ENCODE data around the gene COG6.

COG6 gene

GRCh38 chr13:39682788-39683187 lies 27.3 kb downstream of the COG6 start:
- Histone ChIP-seq H3K36me3 (ENCODE audit: insufficient read depth, low read depth, low read length) (peaks cover 21% of the 10 kb centered on the region), H3K27ac (ENCODE audit: low read length) (no peak overlapping the region), H3K27me3 (ENCODE audit: insufficient read depth, low read length) (no peaks in the 10 kb centered on the region), H3K9ac (ENCODE audit: low read depth, low read length) (no peak overlapping the region), H3K9me3 (ENCODE audit: insufficient read depth, low read depth, low read length) (no peaks in the 10 kb centered on the region), H3K4me1 (ENCODE audit: insufficient read depth, low read length) (no peaks in the 10 kb centered on the region), H3K4me3 (ENCODE audit: low read length) (no peak overlapping the region)

- no peaks in the 10 kb centered on the region for H3K4me1 ChIP-seq (ENCODE audit: insufficient read depth, low read length)
- H3K27ac ChIP-seq (ENCODE audit: low read length): no peak overlapping the region
- no peak overlapping the region for H3K4me3 ChIP-seq (ENCODE audit: low read length)
- no peak overlapping the region for H3K9ac ChIP-seq (ENCODE audit: low read depth, low read length)
- H3K9me3 ChIP-seq (ENCODE audit: insufficient read depth, low read depth, low read length): no peaks in the 10 kb centered on the region
- peaks cover 18% of the 10 kb centered on the region for H3K36me3 ChIP-seq (ENCODE audit: insufficient read depth, low read depth, low read length)
- H3K27me3 ChIP-seq (ENCODE audit: insufficient read depth, low read length): no peaks in the 10 kb centered on the region
Observed at GRCh38 chr13:39684531-39685137, 29.2 kb downstream of the COG6 start.

GRCh38 chr13:39685652-39686051 lies 30.2 kb downstream of the COG6 start:
- Histone ChIP-seq H3K27ac (ENCODE audit: low read length) (no peak overlapping the region), H3K36me3 (ENCODE audit: insufficient read depth, low read depth, low read length) (peaks cover 10% of the 10 kb centered on the region; the same call in 1 of the 2 replicates), H3K9me3 (ENCODE audit: insufficient read depth, low read depth, low read length) (no peaks in the 10 kb centered on the region), H3K9ac (ENCODE audit: low read depth, low read length) (no peak overlapping the region), H3K27me3 (ENCODE audit: insufficient read depth, low read length) (no peaks in the 10 kb centered on the region), H3K4me3 (ENCODE audit: low read length) (no peak overlapping the region), H3K4me1 (ENCODE audit: insufficient read depth, low read length) (no peaks in the 10 kb centered on the region)

GRCh38 chr13:39688278-39688677 lies 32.8 kb downstream of the COG6 start:
- Histone ChIP-seq H3K27ac (ENCODE audit: low read length) (no peak overlapping the region), H3K9me3 (ENCODE audit: insufficient read depth, low read depth, low read length) (no peaks in the 10 kb centered on the region), H3K36me3 (ENCODE audit: insufficient read depth, low read depth, low read length) (0 out of 2 replicates have a peak, but pooled peaks cover 4% of the 10 kb centered on the region), H3K4me1 (ENCODE audit: insufficient read depth, low read length) (no peaks in the 10 kb centered on the region), H3K9ac (ENCODE audit: low read depth, low read length) (no peak overlapping the region), H3K4me3 (ENCODE audit: low read length) (no peak overlapping the region), H3K27me3 (ENCODE audit: insufficient read depth, low read length) (no peaks in the 10 kb centered on the region)

- no peaks in the 10 kb centered on the region for H3K27me3 ChIP-seq (ENCODE audit: insufficient read depth, low read length)
- H3K9ac ChIP-seq (ENCODE audit: low read depth, low read length): no peak overlapping the region
- H3K27ac ChIP-seq (ENCODE audit: low read length): no peak overlapping the region
- no peaks in the 10 kb centered on the region for H3K9me3 ChIP-seq (ENCODE audit: insufficient read depth, low read depth, low read length)
- H3K4me3 ChIP-seq (ENCODE audit: low read length): no peak overlapping the region
- H3K4me1 ChIP-seq (ENCODE audit: insufficient read depth, low read length): no peaks in the 10 kb centered on the region
- H3K36me3 ChIP-seq (ENCODE audit: insufficient read depth, low read depth, low read length): 0 out of 2 replicates have a peak, but pooled peaks cover 4% of the 10 kb centered on the region
Observed at GRCh38 chr13:39688699-39689405, 33.4 kb downstream of the COG6 start.

GRCh38 chr13:39692660-39693438 lies 37.4 kb downstream of the COG6 start:
- no peaks in the 10 kb centered on the region for H3K27me3 ChIP-seq (ENCODE audit: insufficient read depth, low read length)
- no peaks in the 10 kb centered on the region for H3K9me3 ChIP-seq (ENCODE audit: insufficient read depth, low read depth, low read length)

GRCh38 chr13:39699274-39699673 lies 43.8 kb downstream of the COG6 start:
- Histone ChIP-seq H3K4me3 (ENCODE audit: low read length) (no peak overlapping the region), H3K27me3 (ENCODE audit: insufficient read depth, low read length) (no peaks in the 10 kb centered on the region), H3K9me3 (ENCODE audit: insufficient read depth, low read depth, low read length) (no peaks in the 10 kb centered on the region), H3K36me3 (ENCODE audit: insufficient read depth, low read depth, low read length) (no peaks in the 10 kb centered on the region), H3K4me1 (ENCODE audit: insufficient read depth, low read length) (no peaks in the 10 kb centered on the region), H3K9ac (ENCODE audit: low read depth, low read length) (no peak overlapping the region), H3K27ac (ENCODE audit: low read length) (no peak overlapping the region)

More at GRCh38 chr13:39692660-39693438, 37.4 kb downstream of the COG6 start:
- Histone ChIP-seq H3K9ac (ENCODE audit: low read depth, low read length) (no peak overlapping the region), H3K4me1 (ENCODE audit: insufficient read depth, low read length) (no peaks in the 10 kb centered on the region), H3K4me3 (ENCODE audit: low read length) (no peak overlapping the region), H3K27ac (ENCODE audit: low read length) (no peak overlapping the region), H3K36me3 (ENCODE audit: insufficient read depth, low read depth, low read length) (0 out of 2 replicates have a peak, but pooled peaks cover 4% of the 10 kb centered on the region)

- Histone ChIP-seq H3K27ac (ENCODE audit: low read length) (no peak overlapping the region), H3K4me1 (ENCODE audit: insufficient read depth, low read length) (no peaks in the 10 kb centered on the region), H3K4me3 (ENCODE audit: low read length) (no peak overlapping the region), H3K36me3 (ENCODE audit: insufficient read depth, low read depth, low read length) (no peaks in the 10 kb centered on the region), H3K27me3 (ENCODE audit: insufficient read depth, low read length) (no peaks in the 10 kb centered on the region), H3K9me3 (ENCODE audit: insufficient read depth, low read depth, low read length) (peaks cover 17% of the 10 kb centered on the region), H3K9ac (ENCODE audit: low read depth, low read length) (no peak overlapping the region)
Observed at GRCh38 chr13:39712626-39713025, 57.2 kb downstream of the COG6 start.

- Histone ChIP-seq H3K27ac (ENCODE audit: low read length) (no peak overlapping the region), H3K27me3 (ENCODE audit: insufficient read depth, low read length) (no peaks in the 10 kb centered on the region), H3K4me3 (ENCODE audit: low read length) (no peak overlapping the region), H3K9ac (ENCODE audit: low read depth, low read length) (no peak overlapping the region), H3K4me1 (ENCODE audit: insufficient read depth, low read length) (no peaks in the 10 kb centered on the region), H3K9me3 (ENCODE audit: insufficient read depth, low read depth, low read length) (no peaks in the 10 kb centered on the region), H3K36me3 (ENCODE audit: insufficient read depth, low read depth, low read length) (peaks cover 22% of the 10 kb centered on the region)
Observed at GRCh38 chr13:39729156-39729555, 73.7 kb downstream of the COG6 start.

GRCh38 chr13:39734952-39735351 lies 79.5 kb downstream of the COG6 start:
- Histone ChIP-seq H3K27me3 (ENCODE audit: insufficient read depth, low read length) (no peaks in the 10 kb centered on the region), H3K9me3 (ENCODE audit: insufficient read depth, low read depth, low read length) (no peaks in the 10 kb centered on the region), H3K9ac (ENCODE audit: low read depth, low read length) (no peak overlapping the region), H3K4me1 (ENCODE audit: insufficient read depth, low read length) (no peaks in the 10 kb centered on the region), H3K4me3 (ENCODE audit: low read length) (no peak overlapping the region), H3K36me3 (ENCODE audit: insufficient read depth, low read depth, low read length) (no peaks in the 10 kb centered on the region), H3K27ac (ENCODE audit: low read length) (no peak overlapping the region)

- H3K4me3 ChIP-seq (ENCODE audit: low read length): no peak overlapping the region
- H3K27ac ChIP-seq (ENCODE audit: low read length): no peak overlapping the region
- no peaks in the 10 kb centered on the region for H3K27me3 ChIP-seq (ENCODE audit: insufficient read depth, low read length)
- H3K9me3 ChIP-seq (ENCODE audit: insufficient read depth, low read depth, low read length): 0 out of 2 replicates have a peak, but pooled peaks cover 5% of the 10 kb centered on the region
- H3K4me1 ChIP-seq (ENCODE audit: insufficient read depth, low read length): no peaks in the 10 kb centered on the region
- no peaks in the 10 kb centered on the region for H3K36me3 ChIP-seq (ENCODE audit: insufficient read depth, low read depth, low read length)
- no peak overlapping the region for H3K9ac ChIP-seq (ENCODE audit: low read depth, low read length)
Observed at GRCh38 chr13:39737047-39737446, 81.6 kb downstream of the COG6 start.

Measured in iPS-20b (cell line).